ENCODE measurements around the gene ELANE.

Gene ELANE

DNA sequence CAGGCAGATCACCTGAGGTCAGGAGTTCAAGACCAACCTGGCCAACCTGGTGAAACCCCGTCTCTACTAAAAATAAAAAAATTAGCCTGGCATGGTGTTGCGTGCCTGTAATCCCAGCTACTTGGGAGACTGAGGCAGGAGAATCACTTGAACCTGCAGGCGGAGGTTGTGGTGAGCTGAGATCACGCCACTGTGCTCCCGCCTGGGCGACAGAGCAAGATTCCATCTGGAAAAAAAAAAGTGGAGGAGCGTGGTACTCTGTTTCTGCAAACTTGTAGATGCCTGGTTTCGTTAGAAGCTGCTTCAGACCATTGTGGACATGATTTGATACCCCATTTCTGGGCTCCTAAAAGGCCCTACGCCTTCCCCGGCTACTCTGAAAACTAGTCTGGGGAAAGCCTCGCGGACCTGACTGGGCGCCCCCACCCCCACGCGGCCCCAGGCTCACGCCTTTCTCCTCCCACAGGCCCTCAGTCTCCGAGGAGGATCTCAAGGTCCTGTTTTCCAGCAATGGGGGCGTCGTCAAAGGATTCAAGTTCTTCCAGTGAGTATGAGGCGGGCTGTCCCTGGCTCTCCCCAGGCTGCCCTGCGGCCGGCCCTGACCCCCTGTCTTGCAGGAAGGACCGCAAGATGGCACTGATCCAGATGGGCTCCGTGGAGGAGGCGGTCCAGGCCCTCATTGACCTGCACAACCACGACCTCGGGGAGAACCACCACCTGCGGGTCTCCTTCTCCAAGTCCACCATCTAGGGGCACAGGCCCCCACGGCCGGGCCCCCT is 41.8 kb upstream of the ELANE start:
- peak in 1 of 2 experiments; percentile 60 for DNase-seq (ENCODE audit: low read depth in 1 of 2, low spot score in 1 of 2)
- no peaks in the 10 kb centered on the region for H3K27me3 ChIP-seq (ENCODE audit: insufficient read depth, poor library complexity, severe bottlenecking)
- H3K4me3 ChIP-seq (replicated peaks; ENCODE audit: insufficient read depth, low read length), result no peak overlapping the region
- H3K27ac ChIP-seq (replicated peaks), result peak overlapping the region; percentile 62
- no peak for TF ChIP-seq GABPA (IDR thresholded peaks at IDR 0.05; ENCODE audit: low read depth)

DNA sequence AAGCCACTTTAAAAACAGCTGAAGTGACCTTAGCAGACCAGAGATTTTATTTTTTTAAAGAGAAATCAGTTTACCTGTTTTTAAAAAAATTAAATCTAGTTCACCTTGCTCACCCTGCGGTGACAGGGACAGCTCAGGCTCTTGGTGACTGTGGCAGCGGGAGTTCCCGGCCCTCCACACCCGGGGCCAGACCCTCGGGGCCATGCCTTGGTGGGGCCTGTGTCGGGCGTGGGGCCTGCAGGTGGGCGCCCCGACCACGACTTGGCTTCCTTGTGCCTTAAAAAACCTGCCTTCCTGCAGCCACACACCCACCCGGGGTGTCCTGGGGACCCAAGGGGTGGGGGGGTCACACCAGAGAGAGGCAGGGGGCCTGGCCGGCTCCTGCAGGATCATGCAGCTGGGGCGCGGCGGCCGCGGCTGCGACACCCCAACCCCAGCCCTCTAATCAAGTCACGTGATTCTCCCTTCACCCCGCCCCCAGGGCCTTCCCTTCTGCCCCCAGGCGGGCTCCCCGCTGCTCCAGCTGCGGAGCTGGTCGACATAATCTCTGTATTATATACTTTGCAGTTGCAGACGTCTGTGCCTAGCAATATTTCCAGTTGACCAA is 41.1 kb upstream of the ELANE start:
- peak overlapping the region; percentile 62 for H3K27ac ChIP-seq (replicated peaks)
- DNase-seq (ENCODE audit: low read depth in 1 of 2, low spot score in 1 of 2), result peak; percentile 41 to 63
- TF ChIP-seq POLR2AphosphoS5 (IDR thresholded peaks at IDR 0.05; ENCODE audit: low read depth), result peak; percentile 14; the same call in 1 of the 2 replicates
- TF ChIP-seq, protein P1, sequence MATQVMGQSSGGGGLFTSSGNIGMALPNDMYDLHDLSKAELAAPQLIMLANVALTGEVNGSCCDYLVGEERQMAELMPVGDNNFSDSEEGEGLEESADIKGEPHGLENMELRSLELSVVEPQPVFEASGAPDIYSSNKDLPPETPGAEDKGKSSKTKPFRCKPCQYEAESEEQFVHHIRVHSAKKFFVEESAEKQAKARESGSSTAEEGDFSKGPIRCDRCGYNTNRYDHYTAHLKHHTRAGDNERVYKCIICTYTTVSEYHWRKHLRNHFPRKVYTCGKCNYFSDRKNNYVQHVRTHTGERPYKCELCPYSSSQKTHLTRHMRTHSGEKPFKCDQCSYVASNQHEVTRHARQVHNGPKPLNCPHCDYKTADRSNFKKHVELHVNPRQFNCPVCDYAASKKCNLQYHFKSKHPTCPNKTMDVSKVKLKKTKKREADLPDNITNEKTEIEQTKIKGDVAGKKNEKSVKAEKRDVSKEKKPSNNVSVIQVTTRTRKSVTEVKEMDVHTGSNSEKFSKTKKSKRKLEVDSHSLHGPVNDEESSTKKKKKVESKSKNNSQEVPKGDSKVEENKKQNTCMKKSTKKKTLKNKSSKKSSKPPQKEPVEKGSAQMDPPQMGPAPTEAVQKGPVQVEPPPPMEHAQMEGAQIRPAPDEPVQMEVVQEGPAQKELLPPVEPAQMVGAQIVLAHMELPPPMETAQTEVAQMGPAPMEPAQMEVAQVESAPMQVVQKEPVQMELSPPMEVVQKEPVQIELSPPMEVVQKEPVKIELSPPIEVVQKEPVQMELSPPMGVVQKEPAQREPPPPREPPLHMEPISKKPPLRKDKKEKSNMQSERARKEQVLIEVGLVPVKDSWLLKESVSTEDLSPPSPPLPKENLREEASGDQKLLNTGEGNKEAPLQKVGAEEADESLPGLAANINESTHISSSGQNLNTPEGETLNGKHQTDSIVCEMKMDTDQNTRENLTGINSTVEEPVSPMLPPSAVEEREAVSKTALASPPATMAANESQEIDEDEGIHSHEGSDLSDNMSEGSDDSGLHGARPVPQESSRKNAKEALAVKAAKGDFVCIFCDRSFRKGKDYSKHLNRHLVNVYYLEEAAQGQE (IDR thresholded peaks at IDR 0.05; ENCODE audit: insufficient replicate concordance, low read depth), result no peak

DNA sequence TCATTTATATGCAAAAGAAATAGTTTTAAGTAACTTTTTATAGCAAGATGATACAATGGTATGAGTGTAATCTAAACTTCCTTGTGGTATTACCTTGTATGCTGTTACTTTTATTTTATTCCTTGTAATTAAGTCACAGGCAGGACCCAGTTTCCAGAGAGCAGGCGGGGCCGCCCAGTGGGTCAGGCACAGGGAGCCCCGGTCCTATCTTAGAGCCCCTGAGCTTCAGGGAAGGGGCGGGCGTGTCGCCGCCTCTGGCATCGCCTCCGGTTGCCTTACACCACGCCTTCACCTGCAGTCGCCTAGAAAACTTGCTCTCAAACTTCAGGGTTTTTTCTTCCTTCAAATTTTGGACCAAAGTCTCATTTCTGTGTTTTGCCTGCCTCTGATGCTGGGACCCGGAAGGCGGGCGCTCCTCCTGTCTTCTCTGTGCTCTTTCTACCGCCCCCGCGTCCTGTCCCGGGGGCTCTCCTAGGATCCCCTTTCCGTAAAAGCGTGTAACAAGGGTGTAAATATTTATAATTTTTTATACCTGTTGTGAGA is 40.5 kb upstream of the ELANE start:
- TF ChIP-seq SPI1 (IDR thresholded peaks at IDR 0.05; ENCODE audit: borderline replicate concordance, low read depth) (no peak), POLR2AphosphoS5 (IDR thresholded peaks at IDR 0.05; ENCODE audit: low read depth) (no peak), GABPA (IDR thresholded peaks at IDR 0.05; ENCODE audit: low read depth) (no peak; the same call in 1 of the 2 replicates)
- TF ChIP-seq, protein P1 (IDR thresholded peaks at IDR 0.05; ENCODE audit: insufficient replicate concordance, low read depth), result no peak
- TF ChIP-seq, protein P2, sequence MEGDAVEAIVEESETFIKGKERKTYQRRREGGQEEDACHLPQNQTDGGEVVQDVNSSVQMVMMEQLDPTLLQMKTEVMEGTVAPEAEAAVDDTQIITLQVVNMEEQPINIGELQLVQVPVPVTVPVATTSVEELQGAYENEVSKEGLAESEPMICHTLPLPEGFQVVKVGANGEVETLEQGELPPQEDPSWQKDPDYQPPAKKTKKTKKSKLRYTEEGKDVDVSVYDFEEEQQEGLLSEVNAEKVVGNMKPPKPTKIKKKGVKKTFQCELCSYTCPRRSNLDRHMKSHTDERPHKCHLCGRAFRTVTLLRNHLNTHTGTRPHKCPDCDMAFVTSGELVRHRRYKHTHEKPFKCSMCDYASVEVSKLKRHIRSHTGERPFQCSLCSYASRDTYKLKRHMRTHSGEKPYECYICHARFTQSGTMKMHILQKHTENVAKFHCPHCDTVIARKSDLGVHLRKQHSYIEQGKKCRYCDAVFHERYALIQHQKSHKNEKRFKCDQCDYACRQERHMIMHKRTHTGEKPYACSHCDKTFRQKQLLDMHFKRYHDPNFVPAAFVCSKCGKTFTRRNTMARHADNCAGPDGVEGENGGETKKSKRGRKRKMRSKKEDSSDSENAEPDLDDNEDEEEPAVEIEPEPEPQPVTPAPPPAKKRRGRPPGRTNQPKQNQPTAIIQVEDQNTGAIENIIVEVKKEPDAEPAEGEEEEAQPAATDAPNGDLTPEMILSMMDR (IDR thresholded peaks at IDR 0.05; ENCODE audit: insufficient read depth, low read length), result no peak
- Histone ChIP-seq H3K27ac (replicated peaks) (peak overlapping the region; percentile 62), H3K4me3 (replicated peaks; ENCODE audit: insufficient read depth, low read length) (no peak overlapping the region; the same call in 1 of the 2 replicates), H3K27me3 (ENCODE audit: insufficient read depth, poor library complexity, severe bottlenecking) (no peaks in the 10 kb centered on the region)
- DNase-seq (ENCODE audit: low read depth in 1 of 2, low spot score in 1 of 2), result no peak

More for the DNA sequence above, 41.1 kb upstream of the ELANE start:
- Histone ChIP-seq H3K27me3 (ENCODE audit: insufficient read depth, poor library complexity, severe bottlenecking) (no peaks in the 10 kb centered on the region), H3K4me3 (replicated peaks; ENCODE audit: insufficient read depth, low read length) (no peak overlapping the region)

DNA sequence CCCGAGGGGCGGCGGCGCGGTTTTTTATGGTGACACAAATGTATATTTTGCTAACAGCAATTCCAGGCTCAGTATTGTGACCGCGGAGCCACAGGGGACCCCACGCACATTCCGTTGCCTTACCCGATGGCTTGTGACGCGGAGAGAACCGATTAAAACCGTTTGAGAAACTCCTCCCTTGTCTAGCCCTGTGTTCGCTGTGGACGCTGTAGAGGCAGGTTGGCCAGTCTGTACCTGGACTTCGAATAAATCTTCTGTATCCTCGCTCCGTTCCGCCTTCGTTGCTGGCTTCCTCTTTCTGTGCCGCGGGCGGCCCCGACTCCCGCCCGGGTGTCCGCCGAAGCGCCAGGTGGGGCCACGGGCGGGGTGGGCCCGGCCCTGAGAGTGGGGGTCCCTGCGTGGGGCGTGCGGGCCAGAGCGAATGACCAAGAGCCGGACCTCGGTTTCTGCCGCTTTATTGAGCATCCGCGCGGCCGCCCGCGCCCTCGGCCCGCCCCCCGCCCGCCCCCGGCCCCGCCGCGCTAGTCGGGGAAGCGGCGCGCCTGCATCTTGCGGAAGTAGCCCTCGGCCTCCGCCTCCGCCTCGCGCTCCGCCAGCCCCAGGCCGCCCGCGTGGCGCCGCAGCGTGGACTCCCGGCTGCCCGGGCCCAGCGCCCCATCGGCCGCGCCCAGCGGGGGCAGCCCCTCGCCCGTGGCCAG is 39.9 kb upstream of the ELANE start:
- Histone ChIP-seq H3K27me3 (ENCODE audit: insufficient read depth, poor library complexity, severe bottlenecking) (no peaks in the 10 kb centered on the region), H3K27ac (replicated peaks) (peak overlapping the region; percentile 62), H3K4me3 (replicated peaks; ENCODE audit: insufficient read depth, low read length) (no peak overlapping the region)
- TF ChIP-seq, protein P2 (IDR thresholded peaks at IDR 0.05; ENCODE audit: insufficient read depth, low read length), result no peak
- TF ChIP-seq POLR2AphosphoS5 (IDR thresholded peaks at IDR 0.05; ENCODE audit: low read depth) (peak; percentile 98), SPI1 (IDR thresholded peaks at IDR 0.05; ENCODE audit: borderline replicate concordance, low read depth) (peak; percentile 97), GABPA (IDR thresholded peaks at IDR 0.05; ENCODE audit: low read depth) (no peak)
- TF ChIP-seq, protein P1 (IDR thresholded peaks at IDR 0.05; ENCODE audit: insufficient replicate concordance, low read depth), result no peak
- DNase-seq (ENCODE audit: low read depth in 1 of 2, low spot score in 1 of 2), result peak; percentile 60 to 91
